Muscle layer of duodenum (tissue), 2 donors: Measurements from ENCODE around the gene ACP1.

Experiments
- H3K27ac ChIP-seq: one replicate; pipeline ENCODE4 v1.7.0; 2013; ENCODE audit warnings: mild to moderate bottlenecking, low read length
- H3K27me3 ChIP-seq: one replicate; pipeline ENCODE4 v1.7.0; 2013; ENCODE audit warnings: low read depth, mild to moderate bottlenecking, control low read depth, low read length
- H3K36me3 ChIP-seq, 2 donors: one replicate each; pipeline ENCODE4 v1.7.0; 2013; ENCODE audit warnings: low read length in 2 of 2, control low read depth in 1 of 2, mild to moderate bottlenecking in 1 of 2; ENCODE audit not compliant: insufficient read depth in 2 of 2, control insufficient read depth in 1 of 2
- H3K4me1 ChIP-seq, 2 donors: one replicate each; pipeline ENCODE4 v1.7.0; 2013; ENCODE audit warnings: low read length in 2 of 2, mild to moderate bottlenecking in 2 of 2, control low read depth in 1 of 2, moderate library complexity in 1 of 2; ENCODE audit not compliant: insufficient read depth in 2 of 2, control insufficient read depth in 1 of 2
- H3K4me3 ChIP-seq, 2 donors: one replicate each; pipeline ENCODE4 v1.7.0; 2013; ENCODE audit warnings: low read length in 2 of 2, low read depth in 1 of 2, mild to moderate bottlenecking in 1 of 2
- H3K9me3 ChIP-seq, 2 donors: one replicate each; pipeline ENCODE4 v1.7.0; 2013; ENCODE audit warnings: low read length in 2 of 2, control low read depth in 1 of 2, mild to moderate bottlenecking in 1 of 2; ENCODE audit not compliant: control insufficient read depth in 1 of 2
- donor health status: healthy.

ACP1 gene

DNA sequence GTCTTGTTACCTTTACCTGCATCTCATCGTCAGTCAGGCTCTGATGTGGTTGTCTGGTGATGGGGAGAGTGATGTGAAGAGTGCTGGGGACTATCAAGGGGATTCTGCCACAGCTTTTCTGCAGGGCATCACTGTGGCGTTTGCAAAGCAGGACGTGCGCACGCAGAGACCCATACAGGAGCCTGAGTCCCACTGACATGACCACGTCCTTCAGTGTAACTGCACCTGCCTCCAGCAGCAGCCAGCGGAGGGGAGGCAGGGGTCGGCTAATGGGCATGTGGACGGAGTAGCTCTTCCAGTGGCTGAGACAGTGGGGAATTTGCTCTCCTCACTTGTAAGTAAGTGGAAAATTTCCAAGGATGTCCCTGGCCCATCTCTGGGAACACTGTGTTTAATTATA, 16.6 kb downstream of the ACP1 start:
- Histone ChIP-seq H3K9me3 (no peaks in the 10 kb centered on the region), H3K36me3 (peaks cover 35 to 45% of the 10 kb centered on the region in 2 donors), H3K27ac (no peak overlapping the region), H3K4me3 (no peak overlapping the region), H3K4me1 (no peaks in the 10 kb centered on the region), H3K27me3 (no peaks in the 10 kb centered on the region)

DNA sequence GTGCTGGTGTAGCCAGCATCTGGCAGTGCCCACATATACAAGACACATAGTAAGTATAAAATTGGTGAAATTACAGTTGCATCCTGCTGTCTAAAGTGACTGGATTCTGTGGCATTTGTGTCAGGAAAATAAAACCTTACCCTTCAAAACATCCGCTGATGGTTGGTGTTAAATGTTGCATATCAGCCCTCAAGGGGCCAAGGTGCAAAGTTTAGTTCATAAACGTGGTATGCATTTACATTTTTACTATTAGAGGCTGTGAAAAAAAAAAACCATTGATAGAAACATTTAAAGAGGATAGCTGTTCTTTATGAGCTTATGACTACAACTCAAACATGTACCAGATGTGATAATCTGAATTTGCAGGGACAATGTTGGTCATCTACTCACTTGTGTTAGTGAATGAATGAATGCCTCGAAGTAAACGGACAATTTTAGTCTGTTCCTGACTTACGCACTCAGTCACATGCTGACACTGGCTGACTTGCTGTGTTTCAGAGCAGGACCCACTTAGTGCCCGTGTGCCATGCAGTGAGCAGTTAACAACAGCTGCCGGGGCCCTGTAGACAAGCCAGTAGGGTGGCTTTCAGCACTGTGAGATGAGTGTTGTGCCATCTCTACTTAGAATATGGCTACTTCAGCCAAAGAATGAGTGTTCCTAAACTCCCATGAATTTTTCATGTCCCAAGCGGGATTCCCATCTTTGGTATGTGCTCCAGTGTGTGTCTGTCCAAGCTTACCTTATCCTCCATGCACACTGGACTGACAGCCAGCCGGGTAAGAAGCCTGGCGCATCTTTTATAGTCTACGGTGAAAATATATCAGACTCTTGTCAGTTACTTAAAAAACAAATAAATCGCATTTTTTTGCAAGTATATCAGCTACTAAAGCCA, 17.9 kb downstream of the ACP1 start:
- Histone ChIP-seq H3K9me3 (no peaks in the 10 kb centered on the region), H3K4me1 (peaks cover 0 to 9% of the 10 kb centered on the region in 2 donors), H3K36me3 (peaks cover 29 to 36% of the 10 kb centered on the region in 2 donors), H3K27ac (no peak overlapping the region), H3K27me3 (no peaks in the 10 kb centered on the region), H3K4me3 (no peak overlapping the region)

- no peak overlapping the region for H3K27ac ChIP-seq
- no peak overlapping the region for H3K4me3 ChIP-seq
- H3K4me1 ChIP-seq: peaks cover 0 to 18% of the 10 kb centered on the region in 2 donors
- H3K27me3 ChIP-seq: no peaks in the 10 kb centered on the region
- peaks cover 18 to 24% of the 10 kb centered on the region in 2 donors for H3K36me3 ChIP-seq
- no peaks in the 10 kb centered on the region for H3K9me3 ChIP-seq
Measured at GRCh38 chr2:283996-284794, 19.4 kb downstream of the ACP1 start.

- no peaks in the 10 kb centered on the region for H3K9me3 ChIP-seq
- no peak overlapping the region for H3K27ac ChIP-seq
- H3K27me3 ChIP-seq: no peaks in the 10 kb centered on the region
- H3K4me3 ChIP-seq: no peak overlapping the region
- H3K36me3 ChIP-seq: peaks cover 15 to 22% of the 10 kb centered on the region in 2 donors
- H3K4me1 ChIP-seq: peaks cover 0 to 26% of the 10 kb centered on the region in 2 donors
Measured at GRCh38 chr2:284896-285492, 20.2 kb downstream of the ACP1 start.

- Histone ChIP-seq H3K27ac (no peak overlapping the region), H3K4me3 (no peak overlapping the region), H3K27me3 (no peaks in the 10 kb centered on the region), H3K9me3 (no peaks in the 10 kb centered on the region), H3K4me1 (peaks cover 0 to 29% of the 10 kb centered on the region in 2 donors), H3K36me3 (peaks cover 10 to 17% of the 10 kb centered on the region in 2 donors)
Measured at GRCh38 chr2:285531-285930, 20.8 kb downstream of the ACP1 start.

DNA sequence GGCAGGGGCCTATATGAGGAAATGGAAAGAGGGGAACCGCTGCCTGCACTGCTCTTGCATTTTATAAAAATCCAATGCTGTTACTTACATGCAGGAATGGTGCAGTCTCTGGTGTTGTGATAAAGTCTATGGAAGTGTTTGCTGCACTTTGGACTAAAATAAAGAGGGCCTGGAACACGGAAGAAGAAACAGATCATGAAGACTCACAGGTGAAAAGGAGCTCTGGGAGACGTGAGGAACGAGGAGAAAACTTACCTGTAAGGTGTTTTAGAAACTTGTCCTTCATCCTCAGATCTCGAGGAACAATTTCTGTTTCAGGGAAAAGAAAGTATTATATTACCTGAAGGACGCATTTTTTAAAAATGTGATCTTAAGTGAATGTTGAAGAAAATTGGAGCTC, 21.3 kb downstream of the ACP1 start:
- peaks cover 0 to 29% of the 10 kb centered on the region in 2 donors for H3K4me1 ChIP-seq
- H3K27me3 ChIP-seq: no peaks in the 10 kb centered on the region
- no peaks in the 10 kb centered on the region for H3K9me3 ChIP-seq
- peaks cover 6 to 12% of the 10 kb centered on the region in 2 donors for H3K36me3 ChIP-seq
- no peak overlapping the region for H3K4me3 ChIP-seq
- H3K27ac ChIP-seq: no peak overlapping the region

GRCh38 chr2:286774-287392, 22.1 kb downstream of the ACP1 start:
- Histone ChIP-seq H3K27ac (no peak overlapping the region), H3K27me3 (no peaks in the 10 kb centered on the region), H3K36me3 (peaks cover 4 to 5% of the 10 kb centered on the region in 2 donors), H3K4me3 (peak overlapping the region in 1 of 2 donors; percentile 53), H3K9me3 (no peaks in the 10 kb centered on the region), H3K4me1 (peaks cover 0 to 29% of the 10 kb centered on the region in 2 donors)

DNA sequence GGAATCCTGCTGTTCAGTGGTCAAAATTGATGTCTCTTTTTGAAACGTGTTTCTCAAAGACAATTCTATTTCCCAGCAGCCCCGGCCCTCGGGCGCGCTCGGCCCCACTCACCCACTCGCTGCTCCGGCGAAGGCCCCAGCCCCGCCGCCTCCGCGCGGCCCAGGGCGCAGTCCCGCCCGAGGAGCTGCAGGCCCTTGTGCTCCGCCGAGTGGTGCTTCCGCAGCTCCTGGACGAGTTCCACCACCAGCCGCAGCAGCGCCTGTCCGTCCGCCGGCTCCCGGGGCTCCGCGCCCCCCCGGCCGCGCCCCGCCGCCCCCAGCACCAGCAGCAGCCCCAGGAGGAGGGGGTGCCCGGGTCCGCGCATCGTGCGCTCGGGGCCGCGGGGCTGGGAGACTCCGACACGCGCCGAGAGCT, 22.7 kb downstream of the ACP1 start:
- Histone ChIP-seq H3K27me3 (no peaks in the 10 kb centered on the region), H3K4me1 (peaks cover 0 to 29% of the 10 kb centered on the region in 2 donors), H3K36me3 (no peaks in the 10 kb centered on the region), H3K9me3 (no peaks in the 10 kb centered on the region), H3K4me3 (peak overlapping the region in 1 of 2 donors; percentile 53), H3K27ac (no peak overlapping the region)

GRCh38 chr2:287911-288757, 23.4 kb downstream of the ACP1 start, which contains the start of gene ALKAL2:
ALKAL2 (minus strand) TSS chr2:288091; CDS start chr2:287835, 256 bp downstream.
- Histone ChIP-seq H3K36me3 (no peaks in the 10 kb centered on the region), H3K4me1 (peaks cover 0 to 29% of the 10 kb centered on the region in 2 donors), H3K27me3 (no peaks in the 10 kb centered on the region), H3K9me3 (no peaks in the 10 kb centered on the region), H3K4me3 (peak within 1 kb of the TSS in 1 of 2 donors; percentile 53), H3K27ac (no peak within 1 kb of the TSS)

DNA sequence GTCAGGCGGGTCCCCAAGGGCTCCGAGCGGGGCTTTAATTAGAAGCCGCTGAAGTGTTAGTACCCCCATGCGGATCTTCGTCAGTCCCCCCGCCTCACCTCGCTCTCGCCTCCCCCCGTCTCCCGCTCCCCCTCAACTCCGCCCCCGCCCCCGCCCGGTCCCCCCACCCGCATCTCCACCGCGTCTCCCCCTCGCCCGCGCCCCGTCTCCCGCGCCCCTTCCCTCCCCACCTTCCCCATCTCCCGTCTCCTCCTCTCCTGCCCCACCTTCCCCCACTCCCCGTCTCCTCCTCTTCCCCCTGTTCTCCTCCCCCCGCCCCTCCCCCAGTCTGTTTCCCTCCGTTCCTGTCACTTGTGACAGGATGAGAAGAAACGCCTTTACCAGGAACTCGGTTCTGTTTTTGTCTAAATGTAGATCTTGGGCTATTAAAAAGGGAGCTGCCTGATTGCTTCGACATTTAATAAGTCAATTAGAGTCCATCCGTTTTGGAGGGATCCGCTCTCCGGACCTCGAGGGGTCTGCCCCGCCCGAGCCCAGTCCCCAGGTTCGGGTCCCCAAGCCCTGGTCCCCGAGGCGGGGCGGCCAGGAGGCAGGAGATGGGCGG, 24.1 kb downstream of the ACP1 start:
- H3K36me3 ChIP-seq: no peaks in the 10 kb centered on the region
- H3K27ac ChIP-seq: no peak overlapping the region
- H3K4me1 ChIP-seq: peaks cover 0 to 29% of the 10 kb centered on the region in 2 donors
- H3K4me3 ChIP-seq: peak overlapping the region in 1 of 2 donors; percentile 70
- no peaks in the 10 kb centered on the region for H3K9me3 ChIP-seq
- H3K27me3 ChIP-seq: no peaks in the 10 kb centered on the region
